Prostate gland (tissue), 2 donors: ENCODE measurements around the gene SFXN2.

Experiments used
- POLR2A ChIP-seq: fragments of 450-650 bp; IDR thresholded peaks from one replicate; pipeline ENCODE4 v1.6.1; 2016; ENCODE audit warnings: antibody characterized with exemption, mild to moderate bottlenecking
- TF ChIP-seq, protein P1 (sequence below), 4 experiments: fragments of 200-600 bp in 2 of 4; fragments of 450-650 bp in 2 of 4; sonication (generic) in 2 of 4; IDR thresholded peaks; 1 replicate in 3 of 4; 2 replicates in 1 of 4; pipeline ENCODE4 v1.5.1; 2016 to 2019; ENCODE audit warnings: antibody characterized with exemption in 4 of 4, mild to moderate bottlenecking in 2 of 4, moderate library complexity in 2 of 4

- TF ChIP-seq, protein P1, sequence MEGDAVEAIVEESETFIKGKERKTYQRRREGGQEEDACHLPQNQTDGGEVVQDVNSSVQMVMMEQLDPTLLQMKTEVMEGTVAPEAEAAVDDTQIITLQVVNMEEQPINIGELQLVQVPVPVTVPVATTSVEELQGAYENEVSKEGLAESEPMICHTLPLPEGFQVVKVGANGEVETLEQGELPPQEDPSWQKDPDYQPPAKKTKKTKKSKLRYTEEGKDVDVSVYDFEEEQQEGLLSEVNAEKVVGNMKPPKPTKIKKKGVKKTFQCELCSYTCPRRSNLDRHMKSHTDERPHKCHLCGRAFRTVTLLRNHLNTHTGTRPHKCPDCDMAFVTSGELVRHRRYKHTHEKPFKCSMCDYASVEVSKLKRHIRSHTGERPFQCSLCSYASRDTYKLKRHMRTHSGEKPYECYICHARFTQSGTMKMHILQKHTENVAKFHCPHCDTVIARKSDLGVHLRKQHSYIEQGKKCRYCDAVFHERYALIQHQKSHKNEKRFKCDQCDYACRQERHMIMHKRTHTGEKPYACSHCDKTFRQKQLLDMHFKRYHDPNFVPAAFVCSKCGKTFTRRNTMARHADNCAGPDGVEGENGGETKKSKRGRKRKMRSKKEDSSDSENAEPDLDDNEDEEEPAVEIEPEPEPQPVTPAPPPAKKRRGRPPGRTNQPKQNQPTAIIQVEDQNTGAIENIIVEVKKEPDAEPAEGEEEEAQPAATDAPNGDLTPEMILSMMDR (IDR thresholded peaks at IDR 0.05): no peak
- no peak for TF ChIP-seq POLR2A
Measured at GRCh38 chr10:102681696-102682095, 32.7 kb upstream of the SFXN2 start.
